ENCODE measurements around the gene CYP1B1.
"Not testable (repeated sequence)": the region's sequence is repeated elsewhere in the genome, so short reads cannot be mapped to it uniquely, and the experiment has no call there.

The CYP1B1 gene

GRCh38 chr2:38098421-38099098 is 22.6 kb upstream of the CYP1B1 start:
- DNase-seq = no peak

GRCh38 chr2:38097988-38098385 is 22.0 kb upstream of the CYP1B1 start:
- no peak for DNase-seq

GRCh38 chr2:38097258-38097987 is 21.5 kb upstream of the CYP1B1 start:
- no peak for DNase-seq

- DNase-seq = no peak
Observed at GRCh38 chr2:38095996-38096861, 20.3 kb upstream of the CYP1B1 start.

- no peak for DNase-seq
Observed at GRCh38 chr2:38095079-38095995, 19.4 kb upstream of the CYP1B1 start.

- DNase-seq = no peak
Observed at GRCh38 chr2:38093527-38094165, 17.7 kb upstream of the CYP1B1 start.

- no peak for DNase-seq
Observed at GRCh38 chr2:38092196-38092902, 16.4 kb upstream of the CYP1B1 start.

GRCh38 chr2:38091760-38092159 is 15.8 kb upstream of the CYP1B1 start:
- no peak for DNase-seq

- DNase-seq = no peak
Observed at GRCh38 chr2:38090928-38091327, 15.0 kb upstream of the CYP1B1 start.

GRCh38 chr2:38090212-38090611 is 14.3 kb upstream of the CYP1B1 start:
- not testable (repeated sequence) for DNase-seq

- DNase-seq = not testable (repeated sequence)
Observed at GRCh38 chr2:38085998-38086698, 10.2 kb upstream of the CYP1B1 start.

- DNase-seq = not testable (repeated sequence)
Observed at GRCh38 chr2:38084556-38084955, 8.6 kb upstream of the CYP1B1 start.

GRCh38 chr2:38082727-38083126 is 6.8 kb upstream of the CYP1B1 start:
- DNase-seq = not testable (repeated sequence)

GRCh38 chr2:38080346-38080745 is 4.4 kb upstream of the CYP1B1 start:
- DNase-seq = no peak

- no peak for DNase-seq
Observed at GRCh38 chr2:38079116-38080052, 3.4 kb upstream of the CYP1B1 start.

GRCh38 chr2:38077431-38077769 is 1.4 kb upstream of the CYP1B1 start:
- DNase-seq = no peak

GRCh38 chr2:38076710-38077430 is 919 bp upstream of the CYP1B1 start:
- DNase-seq = peak; percentile 48 to 67

GRCh38 chr2:38076152-38076709 is 280 bp upstream of the CYP1B1 start:
- peak; percentile 9 to 40 for DNase-seq
